ENCODE measurements around the gene MBD3. TPM values are rescaled to one million over a fixed set of nuclear protein-coding genes. Genes with fewer than 3 reads are reported as not detected.
"Not testable (repeated sequence)": the region's sequence is repeated elsewhere in the genome, so short reads cannot be mapped to it uniquely, and the experiment has no call there.

The MBD3 gene
- total RNA-seq, 1 experiment from 2014 or later = 114 TPM

- H3K4me1 Mint-ChIP-seq (ENCODE audit: insufficient read depth, unreplicated experiment) = no peaks in the 10 kb centered on the region
- no peaks in the 10 kb centered on the region for H3K27me3 Mint-ChIP-seq (ENCODE audit: insufficient read depth, unreplicated experiment)
- no peak for TF ChIP-seq CTCF (IDR thresholded peaks at IDR 0.05; ENCODE audit: unreplicated experiment)
- BruUV-seq (replicated peaks) = no TSS peak
- ChIA-PET POLR2A (interaction anchor here (0.5 kb wide), 1 partner anchor 161 kb away, joined by 3 read pairs; no protein-coding TSS in a partner anchor), CTCF (interaction anchor here (0.8 to 1.6 kb wide), 2 partner anchors 13 to 139 kb away, joined by 7 to 9 read pairs; no protein-coding TSS in a partner anchor)
- no peaks in the 10 kb centered on the region for H3K36me3 Mint-ChIP-seq (ENCODE audit: insufficient read depth, unreplicated experiment)
- no peak overlapping the region for H3K4me3 Mint-ChIP-seq (ENCODE audit: unreplicated experiment)
- no peaks in the 10 kb centered on the region for H3K9me3 Mint-ChIP-seq (ENCODE audit: unreplicated experiment)
- DNase-seq (ENCODE audit: unreplicated experiment) = no peak
- intact Hi-C loops (cut with micrococcal nuclease) = no loop called here
- no peak overlapping the region for H3K27ac Mint-ChIP-seq (ENCODE audit: low read depth, unreplicated experiment)
Measured at GRCh38 chr19:1533510-1534150, 59.0 kb downstream of the MBD3 start.

GRCh38 chr19:1532003-1532402, 60.7 kb downstream of the MBD3 start:
- CTCF ChIA-PET = interaction anchor here (0.7 to 1.6 kb wide), 2 partner anchors 140 to 263 kb away, joined by 3 to 7 read pairs; no protein-coding TSS in a partner anchor
- POLR2A ChIA-PET = interaction anchor here (0.7 kb wide), 1 partner anchor 302 kb away, joined by 3 read pairs; no protein-coding TSS in a partner anchor
- H3K4me3 Mint-ChIP-seq (ENCODE audit: unreplicated experiment) = no peak overlapping the region

GRCh38 chr19:1531587-1531986, 61.1 kb downstream of the MBD3 start:
- H3K4me3 Mint-ChIP-seq (ENCODE audit: unreplicated experiment) = no peak overlapping the region
- CTCF ChIA-PET = interaction anchor here (0.5 to 0.7 kb wide), 2 partner anchors 13 to 263 kb away, joined by 3 read pairs; no protein-coding TSS in a partner anchor
- no peaks in the 10 kb centered on the region for H3K36me3 Mint-ChIP-seq (ENCODE audit: insufficient read depth, unreplicated experiment)
- no peak for DNase-seq (ENCODE audit: unreplicated experiment)
- intact Hi-C loops (cut with micrococcal nuclease) = no loop called here
- H3K27ac Mint-ChIP-seq (ENCODE audit: low read depth, unreplicated experiment) = no peak overlapping the region
- TF ChIP-seq CTCF (IDR thresholded peaks at IDR 0.05; ENCODE audit: unreplicated experiment) = no peak
- no TSS peak for BruUV-seq (replicated peaks)
- no peaks in the 10 kb centered on the region for H3K4me1 Mint-ChIP-seq (ENCODE audit: insufficient read depth, unreplicated experiment)
- H3K27me3 Mint-ChIP-seq (ENCODE audit: insufficient read depth, unreplicated experiment) = peaks cover 9% of the 10 kb centered on the region
- POLR2A ChIA-PET = interaction anchor here (0.7 kb wide), 1 partner anchor 302 kb away, joined by 3 read pairs; no protein-coding TSS in a partner anchor
- no peaks in the 10 kb centered on the region for H3K9me3 Mint-ChIP-seq (ENCODE audit: unreplicated experiment)

More at GRCh38 chr19:1532003-1532402, 60.7 kb downstream of the MBD3 start:
- no peak for TF ChIP-seq CTCF (IDR thresholded peaks at IDR 0.05; ENCODE audit: unreplicated experiment)
- Mint-ChIP-seq H3K27me3 (ENCODE audit: insufficient read depth, unreplicated experiment) (peaks cover 5% of the 10 kb centered on the region), H3K9me3 (ENCODE audit: unreplicated experiment) (no peaks in the 10 kb centered on the region), H3K36me3 (ENCODE audit: insufficient read depth, unreplicated experiment) (no peaks in the 10 kb centered on the region), H3K4me1 (ENCODE audit: insufficient read depth, unreplicated experiment) (no peaks in the 10 kb centered on the region), H3K27ac (ENCODE audit: low read depth, unreplicated experiment) (no peak overlapping the region)
- intact Hi-C loops (cut with micrococcal nuclease) = no loop called here
- no TSS peak for BruUV-seq (replicated peaks)
- DNase-seq (ENCODE audit: unreplicated experiment) = no peak

GRCh38 chr19:1530856-1531255, 61.8 kb downstream of the MBD3 start:
- H3K9me3 Mint-ChIP-seq (ENCODE audit: unreplicated experiment); H3K4me3 Mint-ChIP-seq (ENCODE audit: unreplicated experiment); DNase-seq (ENCODE audit: unreplicated experiment); H3K27ac Mint-ChIP-seq (ENCODE audit: low read depth, unreplicated experiment); BruUV-seq (replicated peaks); POLR2A ChIA-PET; H3K4me1 Mint-ChIP-seq (ENCODE audit: insufficient read depth, unreplicated experiment); H3K36me3 Mint-ChIP-seq (ENCODE audit: insufficient read depth, unreplicated experiment); intact Hi-C loops (cut with micrococcal nuclease): not testable (repeated sequence)
- peaks cover 16% of the 10 kb centered on the region for H3K27me3 Mint-ChIP-seq (ENCODE audit: insufficient read depth, unreplicated experiment)
- CTCF ChIA-PET = interaction anchor here (0.6 kb wide), 1 partner anchor 44 kb away, joined by 3 read pairs; no protein-coding TSS in a partner anchor

Measured in MCF 10A (cell line).